Neural progenitor cell (in vitro differentiated cells): ENCODE data around the gene PCCA. TPM values are rescaled to one million over a fixed set of nuclear protein-coding genes. Genes with fewer than 3 reads are reported as not detected.

Experiments used
- DNase-seq: peaks from one replicate; pipeline ENCODE4 v3.0.0-alpha.2; 2016; ENCODE audit warnings: low spot score
- H2AFZ ChIP-seq: fragments of 200-600 bp; sonication (generic); replicated peaks from 2 replicates; pipeline ENCODE4 v1.6.1; 2016; ENCODE audit warnings: antibody characterized with exemption
- H3F3A ChIP-seq: fragments of 200-600 bp; sonication (generic); 2 replicates; pipeline ENCODE4 v1.6.1; 2016; ENCODE audit warnings: antibody characterized with exemption, low read depth
- H3K27ac ChIP-seq: fragments of 200-600 bp; sonication (generic); 2 replicates; pipeline ENCODE4 v1.5.1; 2016; ENCODE audit warnings: mild to moderate bottlenecking
- H3K27me3 ChIP-seq: fragments of 200-600 bp; sonication (generic); 2 replicates; pipeline ENCODE4 v1.6.1; 2016; ENCODE audit warnings: mild to moderate bottlenecking, moderate library complexity
- H3K36me3 ChIP-seq: fragments of 200-600 bp; sonication (generic); 2 replicates; pipeline ENCODE4 v1.5.1; 2016
- H3K4me1 ChIP-seq: fragments of 200-600 bp; sonication (generic); 2 replicates; pipeline ENCODE4 v1.6.1; 2016; ENCODE audit warnings: mixed run types
- H3K4me2 ChIP-seq: fragments of 200-600 bp; sonication (generic); 2 replicates; pipeline ENCODE4 v1.6.1; 2016
- H3K4me3 ChIP-seq: fragments of 200-600 bp; sonication (generic); 2 replicates; pipeline ENCODE4 v1.5.1; 2016
- H3K79me2 ChIP-seq: fragments of 200-600 bp; sonication (generic); 2 replicates; pipeline ENCODE4 v1.6.1; 2016; ENCODE audit warnings: low read depth
- H3K9ac ChIP-seq: fragments of 200-600 bp; sonication (generic); 2 replicates; pipeline ENCODE4 v1.6.1; 2016
- H3K9me3 ChIP-seq: fragments of 200-600 bp; sonication (generic); 2 replicates; pipeline ENCODE4 v1.5.1; 2016; ENCODE audit warnings: low read depth
- H4K20me1 ChIP-seq: fragments of 200-600 bp; sonication (generic); 2 replicates; pipeline ENCODE4 v1.6.1; 2016; ENCODE audit warnings: low read depth
- H3K27ac Mint-ChIP-seq: 3 replicates; pipeline ENCODE4 v1.8.0; 2021; ENCODE audit warnings: mixed read lengths
- H3K27me3 Mint-ChIP-seq: 2 replicates; pipeline ENCODE4 v1.8.0; 2022; ENCODE audit warnings: low read depth, mild to moderate bottlenecking, inconsistent platforms, moderate library complexity, mixed read lengths; ENCODE audit not compliant: insufficient read depth
- H3K36me3 Mint-ChIP-seq: 3 replicates; pipeline ENCODE4 v1.8.0; 2021; ENCODE audit warnings: mixed read lengths
- H3K4me1 Mint-ChIP-seq: 3 replicates; pipeline ENCODE4 v1.8.0; 2021; ENCODE audit warnings: mixed read lengths
- H3K4me3 Mint-ChIP-seq: 3 replicates; pipeline ENCODE4 v1.8.0; 2021; ENCODE audit warnings: mild to moderate bottlenecking, moderate library complexity, mixed read lengths
- H3K9me3 Mint-ChIP-seq: 3 replicates; pipeline ENCODE4 v1.8.0; 2020; ENCODE audit warnings: mixed read lengths
- CTCF ChIP-seq: fragments of 200-600 bp; sonication (generic); IDR thresholded peaks from 2 replicates; pipeline ENCODE4 v1.5.1; 2017; ENCODE audit warnings: antibody characterized with exemption, mild to moderate bottlenecking
- EZH2 ChIP-seq: fragments of 200-600 bp; sonication (generic); IDR thresholded peaks from 2 replicates; pipeline ENCODE4 v1.6.1; 2017; ENCODE audit warnings: antibody characterized with exemption, mild to moderate bottlenecking, moderate library complexity
- EZH2phosphoT487 ChIP-seq: fragments of 200-600 bp; sonication (generic); IDR thresholded peaks from 2 replicates; pipeline ENCODE4 v1.6.1; 2017; ENCODE audit warnings: antibody characterized with exemption
- total RNA-seq: library from RNA; depleted of rRNA; stranded (reverse); fragments of >200 nt; gene quantifications from 2 replicates; pipeline ENCODE4 v1.2.3, GENCODE V29; 2015; ENCODE audit warnings: low replicate concordance

Gene PCCA
- total RNA-seq, 1 donor from 2014 or later: 60.6 TPM

GRCh38 chr13:100129605-100130004 lies 40.7 kb downstream of the PCCA start:
- peaks cover 26% of the 10 kb centered on the region for H3K36me3 Mint-ChIP-seq
- H4K20me1 ChIP-seq: no peaks in the 10 kb centered on the region
- H3K9me3 Mint-ChIP-seq: no peaks in the 10 kb centered on the region
- no peak overlapping the region for H3K27ac Mint-ChIP-seq
- no peaks in the 10 kb centered on the region for H3K9me3 ChIP-seq
- peaks cover 20% of the 10 kb centered on the region for H3K79me2 ChIP-seq
- no peak overlapping the region for H3K9ac ChIP-seq
- no peak overlapping the region for H3K4me3 Mint-ChIP-seq
- peaks cover 5% of the 10 kb centered on the region for H3F3A ChIP-seq
- no peaks in the 10 kb centered on the region for H3K36me3 ChIP-seq
- no peak for DNase-seq
- H3K27me3 ChIP-seq: no peaks in the 10 kb centered on the region
- no peak overlapping the region for H2AFZ ChIP-seq
- no peak overlapping the region for H3K4me3 ChIP-seq
- TF ChIP-seq CTCF (no peak), EZH2 (no peak), EZH2phosphoT487 (no peak)
- H3K4me1 Mint-ChIP-seq: peaks cover 5% of the 10 kb centered on the region
- H3K27ac ChIP-seq: no peak overlapping the region
- no peaks in the 10 kb centered on the region for H3K27me3 Mint-ChIP-seq
- H3K4me1 ChIP-seq: peaks cover 5% of the 10 kb centered on the region
- H3K4me2 ChIP-seq: no peak overlapping the region

DNA sequence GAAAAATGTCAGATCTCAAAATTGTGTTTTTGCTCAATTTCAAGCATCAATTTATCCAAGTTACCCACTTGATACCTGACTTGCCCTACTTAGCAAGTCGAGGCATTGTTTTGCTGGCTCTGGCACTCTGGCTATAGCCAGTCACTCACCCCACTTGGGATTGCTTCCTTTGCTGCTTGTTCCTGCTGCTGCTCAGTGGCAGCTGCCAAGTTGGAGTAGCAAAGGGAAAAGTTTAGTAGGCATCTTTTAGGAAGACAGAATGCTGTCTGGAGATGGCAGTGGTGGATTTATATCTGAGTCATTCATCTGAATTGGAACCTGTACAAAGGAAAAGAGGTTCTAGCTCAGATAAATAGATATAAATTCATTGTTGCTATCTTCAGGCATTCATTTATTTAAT lies 41.2 kb downstream of the PCCA start:
- Histone ChIP-seq H4K20me1 (no peaks in the 10 kb centered on the region), H3K36me3 (no peaks in the 10 kb centered on the region), H3K9ac (no peak overlapping the region), H3K4me1 (peaks cover 5% of the 10 kb centered on the region), H3K79me2 (peaks cover 25% of the 10 kb centered on the region), H3K4me3 (no peak overlapping the region), H3K27ac (no peak overlapping the region), H3K9me3 (no peaks in the 10 kb centered on the region), H3K4me2 (no peak overlapping the region), H3K27me3 (no peaks in the 10 kb centered on the region), H2AFZ (no peak overlapping the region), H3F3A (peaks cover 5% of the 10 kb centered on the region)
- Mint-ChIP-seq H3K4me3 (no peak overlapping the region), H3K36me3 (peaks cover 25% of the 10 kb centered on the region), H3K27ac (no peak overlapping the region), H3K27me3 (no peaks in the 10 kb centered on the region), H3K9me3 (no peaks in the 10 kb centered on the region), H3K4me1 (peaks cover 5% of the 10 kb centered on the region)
- TF ChIP-seq EZH2phosphoT487: no peak
- no peak for DNase-seq

GRCh38 chr13:100130930-100131511 lies 42.1 kb downstream of the PCCA start:
- Histone ChIP-seq H3K4me1 (peaks cover 5% of the 10 kb centered on the region), H4K20me1 (no peaks in the 10 kb centered on the region), H3K9ac (no peak overlapping the region), H3K27me3 (no peaks in the 10 kb centered on the region), H3K4me3 (no peak overlapping the region), H3F3A (peaks cover 5% of the 10 kb centered on the region), H3K9me3 (no peaks in the 10 kb centered on the region), H3K79me2 (peaks cover 27% of the 10 kb centered on the region), H3K27ac (no peak overlapping the region), H3K4me2 (no peak overlapping the region), H3K36me3 (no peaks in the 10 kb centered on the region), H2AFZ (no peak overlapping the region)
- no peak for DNase-seq
- Mint-ChIP-seq H3K9me3 (no peaks in the 10 kb centered on the region), H3K36me3 (peaks cover 20% of the 10 kb centered on the region), H3K4me1 (peaks cover 5% of the 10 kb centered on the region), H3K4me3 (no peak overlapping the region), H3K27ac (no peak overlapping the region), H3K27me3 (no peaks in the 10 kb centered on the region)
- TF ChIP-seq EZH2: no peak

DNA sequence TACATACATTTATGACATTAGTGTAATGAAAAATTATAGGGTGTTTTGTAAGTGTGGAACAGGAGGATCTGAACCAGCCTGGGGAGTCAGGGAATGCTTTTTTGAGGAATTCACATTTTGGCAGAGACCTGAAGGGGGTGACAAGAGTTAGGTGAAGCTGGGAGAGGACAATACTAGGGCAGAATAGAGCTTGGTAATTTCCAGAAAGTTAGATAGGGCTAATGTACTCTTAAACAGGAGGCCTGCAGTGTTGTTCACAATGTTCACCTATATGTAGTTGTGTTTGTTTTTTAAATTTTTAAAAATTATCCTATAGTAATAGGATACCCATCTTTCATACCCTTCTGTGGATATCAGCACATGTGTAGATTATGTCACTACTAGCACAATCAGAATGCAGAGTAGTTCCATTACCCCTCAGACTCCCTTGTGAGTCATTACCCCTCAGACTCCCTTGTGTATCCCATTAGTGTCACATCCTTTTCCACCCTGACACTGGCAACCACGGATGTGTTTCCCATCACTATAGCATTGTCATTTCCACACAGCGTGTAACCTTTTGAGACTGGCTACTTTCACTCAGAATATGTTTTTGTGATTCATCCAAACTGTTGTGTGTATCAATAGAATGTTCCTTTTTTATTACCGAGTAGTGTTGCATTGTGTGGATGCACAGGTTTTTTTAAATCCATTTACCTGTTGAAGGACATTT lies 43.1 kb downstream of the PCCA start:
- Mint-ChIP-seq H3K4me3 (no peak overlapping the region), H3K36me3 (peaks cover 19% of the 10 kb centered on the region), H3K27ac (no peak overlapping the region), H3K4me1 (peaks cover 5% of the 10 kb centered on the region), H3K9me3 (no peaks in the 10 kb centered on the region), H3K27me3 (no peaks in the 10 kb centered on the region)
- no peak overlapping the region for H2AFZ ChIP-seq
- no peak overlapping the region for H3K9ac ChIP-seq
- no peaks in the 10 kb centered on the region for H3K9me3 ChIP-seq
- no peak for TF ChIP-seq EZH2phosphoT487
- TF ChIP-seq EZH2: no peak
- TF ChIP-seq CTCF: no peak
- H3K79me2 ChIP-seq: peaks cover 36% of the 10 kb centered on the region
- no peaks in the 10 kb centered on the region for H3K27me3 ChIP-seq
- H3K27ac ChIP-seq: no peak overlapping the region
- H3K4me1 ChIP-seq: peaks cover 5% of the 10 kb centered on the region
- H3K36me3 ChIP-seq: no peaks in the 10 kb centered on the region
- H3K4me2 ChIP-seq: no peak overlapping the region
- H3F3A ChIP-seq: peaks cover 5% of the 10 kb centered on the region
- no peak overlapping the region for H3K4me3 ChIP-seq
- no peaks in the 10 kb centered on the region for H4K20me1 ChIP-seq
- no peak for DNase-seq
